ENCODE data around the gene CEP20. TPM values are rescaled to one million over a fixed set of nuclear protein-coding genes. Genes with fewer than 3 reads are reported as not detected.
A peak's percentile ranks its signal among the peaks of the same experiment; 100 is the strongest.

Gene CEP20
- total and polyA plus RNA-seq, 2 of the 8 experiments (the other 6 are each of a cell fraction or from before 2014, with no cell fraction given): 16.2 to 49.0 TPM

GRCh38 chr16:15888072-15888976 lies at the start of gene CEP20 (continued):
- no peak for TF ChIP-seq SUZ12 (IDR thresholded peaks at IDR 0.05; ENCODE audit: low read length)
- no peak for TF ChIP-seq ASH2L (IDR thresholded peaks at IDR 0.05; ENCODE audit: low read length)
- no peak for TF ChIP-seq SAP30 (IDR thresholded peaks at IDR 0.05; ENCODE audit: insufficient read depth, insufficient replicate concordance, low read length)
- peak; percentile 97 for TF ChIP-seq NRF1 (IDR thresholded peaks at IDR 0.05; ENCODE audit: low read depth, low read length)
- TF ChIP-seq YY1 (IDR thresholded peaks at IDR 0.05; ENCODE audit: low read depth, low read length): peak; percentile 95
- no peak for TF ChIP-seq RXRA (IDR thresholded peaks at IDR 0.05; ENCODE audit: insufficient read depth, low read depth, low read length)
- TF ChIP-seq SIX5 (IDR thresholded peaks at IDR 0.05; ENCODE audit: low read depth, low read length): peak; percentile 0; the same call in 1 of the 2 replicates
- TF ChIP-seq ZNF274 (IDR thresholded peaks at IDR 0.05; ENCODE audit: borderline replicate concordance, extremely low read depth, low read length): no peak
- no peak for TF ChIP-seq USF2 (IDR thresholded peaks at IDR 0.05; ENCODE audit: low read length)
- no peak for TF ChIP-seq RNF2 (IDR thresholded peaks at IDR 0.05; ENCODE audit: borderline replicate concordance, low read depth, low read length, missing control alignments, poor library complexity, severe bottlenecking)
